ENCODE data around the gene IL17RC.

- TF ChIP-seq CTCF (IDR thresholded peaks at IDR 0.05; ENCODE audit: low read length) (no peak), EZH2 (IDR thresholded peaks at IDR 0.05; ENCODE audit: borderline replicate concordance, low read length) (no peak)
Measured at GRCh38 chr3:9955067-9955502, 38.2 kb downstream of the IL17RC start.
